GM12878 (cell line): ENCODE results near the gene ZNF365.

Experiments used
- ATF3 ChIP-seq: IDR thresholded peaks from 2 replicates; pipeline ENCODE4 v1.6.1; 2011; ENCODE audit warnings: low read depth, mild to moderate bottlenecking, low read length, moderate library complexity, borderline replicate concordance; ENCODE audit errors: extremely low read depth
- CTCF ChIP-seq, 3 experiments: IDR thresholded peaks in 2 of 3; conservative IDR thresholded peaks in 1 of 3; 2 replicates each; pipeline ENCODE4 v1.5.1; 2011; ENCODE audit warnings: low read depth in 3 of 3, low read length in 3 of 3, mild to moderate bottlenecking in 3 of 3, control low read depth in 2 of 3, moderate library complexity in 2 of 3, inconsistent platforms in 1 of 3, mixed read lengths in 1 of 3; ENCODE audit not compliant: control insufficient read depth in 2 of 3, insufficient read depth in 1 of 3; ENCODE audit errors: extremely low read depth in 1 of 3
- GABPA ChIP-seq: IDR thresholded peaks from 2 replicates; pipeline ENCODE4 v1.6.1; 2014; ENCODE audit warnings: antibody characterized with exemption, low read depth, mild to moderate bottlenecking, inconsistent platforms
- TF ChIP-seq, protein P1 (sequence below): IDR thresholded peaks from 2 replicates; pipeline ENCODE4 v1.6.1; 2012; ENCODE audit warnings: low read length, inconsistent platforms

DNA sequence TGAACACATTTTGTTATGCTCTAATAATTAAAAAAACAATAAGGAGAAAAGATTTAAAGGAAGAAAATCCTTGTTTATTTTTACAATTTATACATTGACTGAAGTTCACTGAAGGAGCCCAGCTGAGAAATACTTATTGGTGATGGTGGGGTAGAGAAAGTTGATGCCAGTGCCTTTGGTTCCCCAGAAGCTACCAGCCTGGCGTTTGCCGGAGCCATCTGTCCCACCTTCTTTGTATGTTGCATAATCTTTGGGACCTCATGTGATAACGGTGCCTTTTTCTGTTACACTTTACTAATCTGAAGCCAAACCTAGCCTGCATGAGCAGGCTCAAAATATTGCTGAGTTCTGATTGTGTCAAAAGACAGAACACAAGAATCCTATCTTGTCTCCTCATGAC is 22.7 kb downstream of the ZNF365 start:
- TF ChIP-seq ATF3 (no peak), GABPA (no peak), CTCF (IDR thresholded peaks at IDR 0.05 in 2 of 3, conservative IDR thresholded peaks at IDR 0.05 in 1 of 3; ENCODE audit: control insufficient read depth in 2 of 3, extremely low read depth in 1 of 3, insufficient read depth in 1 of 3, low read depth in 3 of 3, low read length in 3 of 3) (no peak)
- TF ChIP-seq, protein P1, sequence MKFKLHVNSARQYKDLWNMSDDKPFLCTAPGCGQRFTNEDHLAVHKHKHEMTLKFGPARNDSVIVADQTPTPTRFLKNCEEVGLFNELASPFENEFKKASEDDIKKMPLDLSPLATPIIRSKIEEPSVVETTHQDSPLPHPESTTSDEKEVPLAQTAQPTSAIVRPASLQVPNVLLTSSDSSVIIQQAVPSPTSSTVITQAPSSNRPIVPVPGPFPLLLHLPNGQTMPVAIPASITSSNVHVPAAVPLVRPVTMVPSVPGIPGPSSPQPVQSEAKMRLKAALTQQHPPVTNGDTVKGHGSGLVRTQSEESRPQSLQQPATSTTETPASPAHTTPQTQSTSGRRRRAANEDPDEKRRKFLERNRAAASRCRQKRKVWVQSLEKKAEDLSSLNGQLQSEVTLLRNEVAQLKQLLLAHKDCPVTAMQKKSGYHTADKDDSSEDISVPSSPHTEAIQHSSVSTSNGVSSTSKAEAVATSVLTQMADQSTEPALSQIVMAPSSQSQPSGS, result no peak
